NCI-H1105 (cell line): ENCODE measurements around the gene RALGAPB.

ENCODE experiments used
- DNase-seq: peaks from one replicate; lab custom pipeline; 2025; lab: John Stamatoyannopoulos, UW

Gene RALGAPB

DNA sequence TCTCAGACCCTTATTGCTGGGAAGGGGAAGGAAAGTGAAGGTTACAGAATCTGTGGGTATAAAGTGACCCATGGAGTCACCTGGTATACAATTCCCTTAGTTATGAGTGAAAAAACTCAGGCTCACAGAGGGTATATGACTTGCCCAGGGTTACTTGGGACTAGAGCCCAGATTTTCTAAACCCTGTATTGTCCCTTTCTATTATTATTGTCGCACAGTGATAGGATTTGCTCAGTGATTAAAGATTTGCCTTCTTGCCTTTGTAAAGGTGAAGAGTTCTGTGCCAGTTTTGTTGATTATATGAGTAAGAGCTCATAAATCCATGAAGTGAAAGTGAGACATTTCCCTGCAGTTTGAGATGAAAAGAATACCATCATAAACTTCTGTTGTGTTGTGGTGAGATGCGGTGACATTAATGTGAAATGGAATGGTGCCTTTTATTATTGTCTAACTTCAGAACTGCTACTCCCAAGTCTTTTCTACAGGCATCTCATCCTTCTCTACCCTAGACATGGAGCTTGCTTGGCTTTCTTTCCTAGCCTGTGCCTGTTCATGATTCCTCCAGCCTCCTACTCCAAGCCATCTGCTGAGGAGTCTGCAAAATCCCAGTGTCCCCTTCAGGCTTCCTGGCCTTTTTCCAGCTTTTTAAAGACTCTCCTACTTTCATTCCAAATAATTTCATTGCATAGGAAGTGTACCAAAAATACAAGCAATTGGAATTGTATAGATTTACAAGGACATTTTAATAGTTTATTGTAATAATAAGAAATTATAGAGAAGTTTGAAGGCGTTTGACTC, 74.8 kb downstream of the RALGAPB start:
- no peak for DNase-seq

GRCh38 chr20:38548356-38549083, 75.9 kb downstream of the RALGAPB start:
- DNase-seq: no peak

GRCh38 chr20:38550274-38550673, 77.6 kb downstream of the RALGAPB start:
- DNase-seq: no peak

DNA sequence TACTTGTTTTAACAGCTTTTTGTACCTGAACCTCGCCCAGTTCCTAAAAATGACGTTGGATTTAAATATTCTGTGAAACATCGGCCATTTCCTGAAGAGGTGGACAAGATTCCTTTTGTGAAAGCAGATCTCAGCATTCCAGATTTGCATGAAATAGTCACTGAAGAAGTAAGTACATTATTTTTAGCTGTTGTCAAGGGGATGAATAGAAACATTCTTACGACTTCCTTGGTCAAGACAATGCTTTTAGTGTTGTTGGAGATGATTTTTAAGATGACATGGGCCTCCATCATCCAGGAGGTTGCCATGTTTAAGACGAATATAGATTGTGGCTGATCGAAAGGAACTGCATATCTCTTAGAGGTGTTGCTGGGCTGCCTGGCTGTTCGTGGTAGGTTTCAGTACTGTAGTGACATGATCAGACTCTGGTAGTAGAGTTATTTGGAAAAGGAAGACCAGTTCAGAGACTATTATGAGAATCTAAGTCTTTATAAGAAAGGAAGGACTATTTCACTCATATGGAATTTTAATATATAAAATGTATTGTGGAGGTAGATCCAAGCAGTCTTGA, 78.5 kb downstream of the RALGAPB start:
- no peak for DNase-seq

DNA sequence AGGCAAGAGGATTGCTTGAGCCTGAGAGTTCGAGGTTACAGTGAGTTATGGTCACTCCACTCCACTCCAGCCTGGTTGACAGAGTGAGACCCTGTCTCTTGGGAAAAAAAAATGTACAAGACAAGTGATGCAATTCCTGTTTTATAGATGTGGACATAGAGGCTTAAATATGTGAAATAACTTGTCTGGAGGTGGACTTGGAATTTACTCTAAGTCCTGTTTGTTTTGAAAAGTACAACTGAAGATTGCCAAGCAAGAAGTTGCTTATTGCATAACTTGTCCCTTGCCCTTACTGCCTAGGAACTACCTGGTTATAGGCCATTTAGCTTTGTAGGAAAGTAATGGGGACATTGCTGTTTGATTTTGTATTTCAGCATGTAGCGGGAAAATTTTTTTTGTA, 82.3 kb downstream of the RALGAPB start:
- DNase-seq: no peak

- DNase-seq: no peak
Observed at GRCh38 chr20:38555395-38555794, 82.8 kb downstream of the RALGAPB start.

DNA sequence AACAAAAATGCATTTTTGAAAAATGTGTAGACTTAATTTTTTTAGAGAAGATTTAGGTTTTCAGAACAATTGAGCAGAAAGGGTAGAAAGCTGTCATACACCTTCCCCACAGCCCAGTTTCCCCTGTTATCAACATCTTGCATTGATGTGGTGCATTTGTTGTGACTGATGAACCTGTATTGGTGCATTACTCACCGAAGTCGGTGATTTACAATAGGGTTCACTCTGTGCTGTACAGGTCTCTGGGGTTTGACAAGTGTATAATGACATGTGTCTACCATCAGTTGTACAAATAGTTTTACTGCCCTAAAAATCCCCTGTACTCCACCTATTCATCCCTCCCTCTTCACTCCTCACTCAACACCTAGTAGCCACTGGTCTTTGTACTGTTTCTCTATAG, 84.5 kb downstream of the RALGAPB start:
- no peak for DNase-seq

DNA sequence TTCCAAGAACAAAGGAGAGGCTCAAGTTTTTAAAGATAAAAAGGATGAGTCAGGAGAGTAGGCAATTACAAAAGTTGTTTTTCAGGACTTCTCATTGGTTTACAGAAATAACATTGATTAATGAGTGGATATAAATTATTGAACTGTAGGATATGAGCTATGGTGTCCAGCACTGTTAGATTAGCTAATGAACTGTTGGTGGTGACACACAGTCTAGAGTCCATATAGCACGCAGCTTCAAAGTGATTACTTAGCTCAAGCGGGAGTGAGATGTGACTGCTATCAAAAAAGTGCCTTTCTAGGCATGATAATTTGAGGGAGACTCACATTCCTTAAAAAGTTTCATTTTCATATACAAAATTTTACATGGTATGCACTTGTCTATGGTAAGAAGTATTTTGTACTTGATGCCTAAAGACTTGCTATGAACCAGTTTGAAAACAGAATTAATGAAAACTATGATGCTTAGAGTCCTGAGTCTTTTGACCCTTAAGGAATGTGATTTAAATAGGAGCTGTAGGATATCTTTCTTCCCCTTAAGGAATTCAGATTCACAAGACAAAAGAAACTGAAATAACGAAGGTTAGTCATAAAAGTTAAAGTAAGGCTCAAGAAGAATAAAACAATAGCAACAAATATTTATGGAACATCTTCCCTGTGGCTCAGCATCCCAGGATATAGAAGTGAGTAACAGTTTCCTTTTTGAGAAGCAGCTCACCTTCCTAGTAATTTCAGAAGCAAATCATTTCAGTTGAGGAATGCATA, 86.1 kb downstream of the RALGAPB start:
- DNase-seq: no peak

DNA sequence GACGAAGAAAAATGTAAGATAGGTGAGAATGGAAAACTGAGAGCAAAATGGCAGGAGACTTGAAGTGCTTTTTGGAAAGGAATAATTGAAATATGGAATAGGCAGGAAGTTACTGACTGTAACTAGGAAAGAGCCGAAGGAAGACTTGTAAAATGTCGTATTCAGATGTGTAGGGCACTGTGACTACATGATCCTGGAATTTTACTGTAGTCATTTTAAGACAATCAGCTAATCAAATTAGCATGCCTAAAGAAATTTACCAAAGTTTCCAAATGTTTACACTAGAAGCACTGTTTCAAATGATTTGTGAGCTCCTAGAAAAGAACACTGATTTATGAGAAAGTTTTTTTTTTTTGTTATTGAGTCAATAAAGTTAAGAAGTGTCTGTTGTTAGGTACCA, 87.1 kb downstream of the RALGAPB start:
- no peak for DNase-seq

DNA sequence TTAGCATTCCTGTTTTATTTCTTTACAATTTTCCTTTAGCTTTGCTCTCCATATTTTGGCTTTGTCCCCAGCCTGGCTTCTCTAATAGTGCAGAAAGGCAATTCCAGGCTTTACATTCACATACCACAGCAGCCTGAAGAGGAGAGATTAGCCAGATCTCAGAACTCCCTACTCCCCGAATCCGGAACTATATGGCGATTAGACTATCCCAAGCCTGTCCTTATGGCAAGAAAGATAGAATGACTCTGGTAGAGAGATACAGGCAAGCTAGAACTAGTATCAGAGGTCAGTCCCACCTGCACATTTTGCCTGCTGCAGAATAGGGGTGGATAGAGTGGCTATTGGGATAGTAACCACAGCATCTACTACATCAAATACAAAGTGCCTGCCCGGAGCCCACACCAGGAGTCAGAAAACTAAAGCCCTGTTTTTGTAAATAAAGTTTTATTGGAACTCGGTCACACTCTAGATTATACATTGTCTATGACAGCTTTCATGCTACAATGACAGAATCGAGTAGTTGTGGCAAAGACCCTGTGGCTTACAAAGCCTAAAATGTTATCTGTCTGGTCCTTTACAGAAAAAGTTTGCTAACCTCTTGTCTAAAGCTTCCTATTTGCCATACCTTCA, 91.3 kb downstream of the RALGAPB start:
- DNase-seq: no peak

DNA sequence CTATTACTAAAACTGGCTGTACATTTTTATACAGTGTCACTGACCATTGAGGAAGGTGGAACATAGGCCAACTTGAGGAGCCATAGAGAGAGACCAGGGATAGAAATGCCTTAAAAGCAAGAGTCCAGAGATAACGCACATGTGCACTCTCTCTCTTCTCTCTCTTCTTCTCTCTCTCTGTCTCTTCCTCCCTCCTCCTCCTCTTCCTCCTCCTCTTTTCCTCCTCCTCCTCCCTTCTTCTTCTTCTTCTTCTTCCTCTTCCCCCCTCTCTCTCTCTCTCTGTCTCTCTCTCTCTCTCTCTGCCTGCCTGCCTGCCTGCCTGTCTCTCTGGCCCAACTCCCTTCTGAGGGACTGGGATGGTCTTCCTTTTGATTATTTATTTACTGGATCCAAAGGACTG, 92.0 kb downstream of the RALGAPB start:
- no peak for DNase-seq

GRCh38 chr20:38566036-38566598, 93.5 kb downstream of the RALGAPB start:
- DNase-seq: no peak

- no peak for DNase-seq
Observed at GRCh38 chr20:38569747-38570525, 97.3 kb downstream of the RALGAPB start.

- no peak for DNase-seq
Observed at GRCh38 chr20:38573413-38573812, 100.8 kb downstream of the RALGAPB start.

GRCh38 chr20:38579219-38579910, 106.7 kb downstream of the RALGAPB start:
- no peak for DNase-seq

DNA sequence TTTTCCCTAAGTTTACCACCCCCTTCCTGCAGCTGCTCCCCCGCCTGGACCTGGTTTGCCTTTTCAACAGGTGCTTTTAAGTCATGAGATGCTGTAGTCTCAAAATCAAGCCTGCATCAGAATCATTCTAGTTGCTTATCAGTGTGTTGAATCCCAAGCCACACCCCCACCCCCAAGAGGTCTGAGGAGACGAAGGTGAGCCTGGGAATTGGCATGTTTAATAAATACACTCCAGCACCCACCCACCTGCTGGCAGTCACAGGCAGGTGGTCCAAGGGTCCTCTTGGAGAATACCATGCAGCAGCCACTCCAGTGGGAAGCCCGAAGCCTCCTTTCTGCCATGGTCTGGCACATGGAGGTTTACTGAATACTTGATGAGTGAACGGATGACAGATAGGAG, 107.3 kb downstream of the RALGAPB start:
- no peak for DNase-seq

GRCh38 chr20:38581013-38581412, 108.4 kb downstream of the RALGAPB start, which contains the start of gene ADIG:
Gene ADIG (plus strand): TSS chr20:38581197. CDS start chr20:38581251, 54 bp downstream.
- peak; percentile 6 for DNase-seq

DNA sequence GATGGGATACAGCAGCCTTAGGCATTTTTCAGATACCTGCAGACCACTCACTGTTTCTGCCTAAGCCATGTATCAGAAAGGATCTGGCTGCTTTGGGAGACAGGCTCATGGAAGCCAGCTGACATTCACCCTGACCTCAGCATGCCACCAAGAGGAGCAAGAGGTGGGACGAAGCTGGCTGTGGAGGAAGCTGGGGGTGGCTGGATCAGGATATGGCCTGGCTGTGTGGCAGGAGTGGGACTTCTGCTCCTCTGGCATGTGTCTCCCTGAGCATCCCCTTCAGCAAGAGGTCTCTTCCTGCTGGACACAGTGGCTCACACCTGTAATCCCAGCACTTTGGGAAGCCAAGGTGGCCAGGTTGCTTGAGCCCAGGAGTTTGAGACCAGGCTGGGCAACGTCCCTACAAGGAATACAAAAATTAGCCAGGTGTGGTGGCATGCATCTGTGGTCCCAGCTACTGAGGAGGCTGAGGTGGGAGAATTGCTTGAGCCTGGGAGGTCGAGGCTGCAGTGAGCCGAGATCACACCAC, 109.3 kb downstream of the RALGAPB start:
- no peak for DNase-seq

- no peak for DNase-seq
Observed at GRCh38 chr20:38583306-38583705, 110.7 kb downstream of the RALGAPB start.
